BJ (cell line): ENCODE measurements around the gene SLC15A4. TPM values are rescaled to one million over a fixed set of nuclear protein-coding genes. Genes with fewer than 3 reads are reported as not detected.

Experiments used
- CTCF ChIA-PET: fragments of 350-600 bp; formaldehyde crosslinking; extraction: SDS; loops from one replicate; lab custom pipeline; 2021; ENCODE audit warnings: antibody characterized with exemption, inconsistent platforms; lab: Yijun Ruan, JAX
- POLR2A ChIA-PET: fragments of 300-600 bp; sonication (Branson Sonifier 250); formaldehyde crosslinking; extraction: SDS; loops from one replicate; lab custom pipeline; 2021; ENCODE audit warnings: antibody characterized with exemption; lab: Charles Lee
- DNase-seq: peaks from one replicate; pipeline ENCODE4 v3.0.0-alpha.2; 2011; ENCODE audit warnings: low read depth
- H3K27me3 ChIP-seq: 2 replicates; pipeline ENCODE4 v1.6.0; 2011; ENCODE audit warnings: low read length; ENCODE audit not compliant: control insufficient read depth, insufficient read depth
- H3K36me3 ChIP-seq: 2 replicates; pipeline ENCODE4 v1.5.1; 2011; ENCODE audit warnings: low read length; ENCODE audit not compliant: control insufficient read depth, insufficient read depth
- H3K4me3 ChIP-seq: 2 replicates; pipeline ENCODE4 v1.5.1; 2011; ENCODE audit warnings: low read depth, mild to moderate bottlenecking, control low read depth, low read length
- polyA plus RNA-seq: library from polyadenylated mRNA; depleted of rRNA; stranded (reverse); fragments of >200 nt; gene quantifications from 2 replicates; pipeline ENCODE4 v1.2.3, GENCODE V29; 2011
- TF ChIP-seq, protein P1 (sequence below): IDR thresholded peaks from 2 replicates; pipeline ENCODE4 v1.5.1; 2011; ENCODE audit warnings: low read depth, mild to moderate bottlenecking, control low read depth, inconsistent platforms, low read length, moderate library complexity; ENCODE audit not compliant: insufficient read depth

The SLC15A4 gene
- polyA plus RNA-seq, 1 experiment = 21.8 TPM

DNA sequence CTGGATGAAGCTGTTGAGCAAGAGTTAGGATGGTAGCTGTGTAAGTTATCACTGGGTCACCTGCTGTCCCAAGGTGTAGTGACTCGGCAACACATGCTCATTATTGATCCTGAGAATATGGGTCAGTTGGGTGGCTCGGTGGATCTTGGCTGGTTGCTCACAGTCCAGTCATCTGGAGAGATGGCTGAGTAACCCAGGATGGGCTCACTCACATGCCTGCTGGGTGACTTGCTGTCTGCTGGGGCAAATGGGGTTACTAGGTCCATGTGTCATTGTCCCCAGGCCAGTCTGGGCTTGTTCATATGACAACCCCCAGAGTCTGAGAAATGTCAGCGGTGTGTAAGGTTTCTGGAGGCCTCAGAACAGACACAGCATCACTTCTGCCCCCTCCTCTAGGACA, 69.5 kb downstream of the SLC15A4 start:
- ChIA-PET POLR2A (no interaction called here), CTCF (no interaction called here)
- Histone ChIP-seq H3K4me3 (no peak overlapping the region), H3K36me3 (no peaks in the 10 kb centered on the region), H3K27me3 (no peaks in the 10 kb centered on the region)
- TF ChIP-seq, protein P1, sequence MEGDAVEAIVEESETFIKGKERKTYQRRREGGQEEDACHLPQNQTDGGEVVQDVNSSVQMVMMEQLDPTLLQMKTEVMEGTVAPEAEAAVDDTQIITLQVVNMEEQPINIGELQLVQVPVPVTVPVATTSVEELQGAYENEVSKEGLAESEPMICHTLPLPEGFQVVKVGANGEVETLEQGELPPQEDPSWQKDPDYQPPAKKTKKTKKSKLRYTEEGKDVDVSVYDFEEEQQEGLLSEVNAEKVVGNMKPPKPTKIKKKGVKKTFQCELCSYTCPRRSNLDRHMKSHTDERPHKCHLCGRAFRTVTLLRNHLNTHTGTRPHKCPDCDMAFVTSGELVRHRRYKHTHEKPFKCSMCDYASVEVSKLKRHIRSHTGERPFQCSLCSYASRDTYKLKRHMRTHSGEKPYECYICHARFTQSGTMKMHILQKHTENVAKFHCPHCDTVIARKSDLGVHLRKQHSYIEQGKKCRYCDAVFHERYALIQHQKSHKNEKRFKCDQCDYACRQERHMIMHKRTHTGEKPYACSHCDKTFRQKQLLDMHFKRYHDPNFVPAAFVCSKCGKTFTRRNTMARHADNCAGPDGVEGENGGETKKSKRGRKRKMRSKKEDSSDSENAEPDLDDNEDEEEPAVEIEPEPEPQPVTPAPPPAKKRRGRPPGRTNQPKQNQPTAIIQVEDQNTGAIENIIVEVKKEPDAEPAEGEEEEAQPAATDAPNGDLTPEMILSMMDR = no peak
- DNase-seq = no peak

DNA sequence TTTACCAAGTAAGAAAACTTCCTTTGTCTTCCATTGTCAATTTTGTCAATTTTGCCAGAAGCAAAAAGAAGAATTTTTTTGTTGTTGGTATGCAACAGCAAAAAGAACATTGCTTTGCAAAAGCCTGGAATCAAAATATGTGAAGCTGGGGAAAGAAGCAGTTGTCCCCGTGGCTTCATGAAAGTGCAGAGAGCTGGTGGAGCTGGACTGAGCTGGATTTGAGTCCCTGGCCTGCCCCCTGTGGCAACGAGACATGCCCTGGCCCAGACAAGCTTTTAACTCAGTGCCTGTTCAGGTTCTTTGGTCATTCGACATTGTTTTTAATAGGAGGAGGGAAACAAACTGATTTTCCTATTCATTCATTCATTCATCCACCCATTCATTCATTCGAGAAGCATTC, 70.3 kb downstream of the SLC15A4 start:
- TF ChIP-seq, protein P1 = no peak
- DNase-seq = no peak
- Histone ChIP-seq H3K27me3 (no peaks in the 10 kb centered on the region), H3K36me3 (no peaks in the 10 kb centered on the region), H3K4me3 (no peak overlapping the region)
- POLR2A ChIA-PET = no interaction called here
- CTCF ChIA-PET = no interaction called here

DNA sequence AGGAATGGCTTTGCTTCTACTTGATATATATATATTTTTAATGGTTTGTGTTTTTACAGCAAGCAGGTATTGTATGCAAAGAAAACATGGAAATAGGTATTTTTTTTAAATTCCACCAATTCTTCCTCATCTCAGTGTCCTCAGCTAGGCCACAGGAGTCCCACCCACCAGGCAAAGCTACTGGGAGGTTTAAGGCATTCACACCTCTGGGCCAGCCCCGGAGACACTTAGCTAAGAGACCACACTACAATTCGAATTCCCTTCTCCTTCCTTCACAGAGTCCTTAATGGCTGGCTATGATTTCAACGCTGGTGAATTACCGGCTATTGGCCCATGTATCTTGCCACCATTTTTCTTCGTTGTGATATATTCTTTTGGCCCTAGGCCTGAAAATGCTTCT, 71.4 kb downstream of the SLC15A4 start:
- TF ChIP-seq, protein P1 = no peak
- DNase-seq = no peak
- ChIA-PET POLR2A (no interaction called here), CTCF (no interaction called here)
- H3K36me3 ChIP-seq = no peaks in the 10 kb centered on the region
- no peak overlapping the region for H3K4me3 ChIP-seq
- no peaks in the 10 kb centered on the region for H3K27me3 ChIP-seq

DNA sequence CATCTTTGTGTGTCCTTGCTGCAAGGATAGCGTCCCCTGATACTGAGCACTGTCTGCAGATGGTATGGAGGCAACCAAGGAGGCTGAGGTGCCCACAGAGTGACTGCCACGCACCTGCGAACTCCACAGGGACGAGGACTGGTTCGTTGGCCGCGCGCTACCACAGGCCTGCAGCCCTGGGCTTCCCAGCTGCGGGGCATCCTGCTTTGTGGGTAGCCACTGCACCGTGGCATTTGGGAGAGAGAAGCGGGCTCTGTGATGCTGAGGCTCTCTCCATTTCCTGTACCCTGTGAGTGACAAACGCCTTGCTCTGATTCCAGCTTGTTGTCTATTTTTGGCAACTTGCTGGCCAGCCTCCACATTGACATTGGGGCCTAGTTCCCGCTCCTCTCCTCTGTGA, 76.3 kb downstream of the SLC15A4 start:
- H3K36me3 ChIP-seq = no peaks in the 10 kb centered on the region
- no peak overlapping the region for H3K4me3 ChIP-seq
- CTCF ChIA-PET = no interaction called here
- POLR2A ChIA-PET = no interaction called here
- TF ChIP-seq, protein P1 = no peak
- no peak for DNase-seq
- H3K27me3 ChIP-seq = no peaks in the 10 kb centered on the region

DNA sequence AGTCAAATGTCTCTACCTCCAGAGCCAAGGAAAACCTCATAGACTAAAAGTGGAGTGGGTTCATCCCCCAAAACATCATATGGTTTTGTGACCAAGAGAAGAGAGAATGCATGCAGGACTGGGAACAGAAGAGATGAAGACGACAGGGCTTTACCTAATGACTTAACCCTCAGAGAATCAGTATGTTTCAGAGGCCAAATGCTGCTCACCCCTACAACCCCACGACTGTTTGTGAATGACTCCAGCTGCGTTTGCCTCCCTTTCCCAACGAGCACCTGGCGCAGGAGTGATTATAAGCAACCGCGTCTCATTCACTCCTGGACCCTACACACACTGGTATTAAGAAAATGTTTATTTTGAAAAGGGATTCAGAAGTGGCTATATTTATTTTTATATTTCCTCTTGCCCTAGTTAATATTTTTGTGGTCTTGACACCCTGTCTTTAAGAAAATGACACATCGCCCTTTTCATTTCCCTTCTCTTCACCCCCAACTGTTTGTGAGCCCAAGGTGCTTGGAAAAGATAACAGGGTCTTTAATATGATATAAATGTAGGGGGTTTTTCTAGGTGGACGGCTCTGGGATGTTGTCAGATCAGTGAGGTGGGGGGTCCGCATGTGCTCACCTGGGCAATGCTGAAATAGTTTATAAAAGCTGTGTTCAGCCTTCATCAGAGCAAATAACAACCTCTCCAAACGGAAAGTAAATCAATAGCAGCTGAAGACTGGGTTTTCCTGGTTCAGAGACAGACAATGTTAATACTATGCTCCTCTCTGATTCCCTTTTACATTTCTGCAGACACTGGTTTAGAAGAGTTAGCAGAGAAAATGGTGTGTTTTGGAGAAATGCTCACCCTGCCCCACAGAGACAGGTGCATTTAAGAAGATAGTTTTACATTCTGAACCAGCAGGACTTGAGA, 77.7 kb downstream of the SLC15A4 start:
- no peak for DNase-seq
- no peak overlapping the region for H3K4me3 ChIP-seq
- CTCF ChIA-PET = no interaction called here
- TF ChIP-seq, protein P1 = no peak
- H3K36me3 ChIP-seq = no peaks in the 10 kb centered on the region
- H3K27me3 ChIP-seq = no peaks in the 10 kb centered on the region
- POLR2A ChIA-PET = no interaction called here
